ENCODE data around the gene C3orf20.

- no peak for TF ChIP-seq CTCF (IDR thresholded peaks at IDR 0.05)
- TF ChIP-seq POLR2AphosphoS5 (IDR thresholded peaks at IDR 0.05): no peak
- TF ChIP-seq POLR2A (IDR thresholded peaks at IDR 0.05): no peak
Observed at GRCh38 chr3:14808502-14809266, 133.7 kb downstream of the C3orf20 start.

All from sigmoid colon (tissue), 4 donors.